MV-4-11 (cell line): ENCODE measurements around the gene STMP1.

Source experiments
- DNase-seq: peaks from one replicate; lab custom pipeline; 2025; lab: John Stamatoyannopoulos, UW

Gene STMP1

DNA sequence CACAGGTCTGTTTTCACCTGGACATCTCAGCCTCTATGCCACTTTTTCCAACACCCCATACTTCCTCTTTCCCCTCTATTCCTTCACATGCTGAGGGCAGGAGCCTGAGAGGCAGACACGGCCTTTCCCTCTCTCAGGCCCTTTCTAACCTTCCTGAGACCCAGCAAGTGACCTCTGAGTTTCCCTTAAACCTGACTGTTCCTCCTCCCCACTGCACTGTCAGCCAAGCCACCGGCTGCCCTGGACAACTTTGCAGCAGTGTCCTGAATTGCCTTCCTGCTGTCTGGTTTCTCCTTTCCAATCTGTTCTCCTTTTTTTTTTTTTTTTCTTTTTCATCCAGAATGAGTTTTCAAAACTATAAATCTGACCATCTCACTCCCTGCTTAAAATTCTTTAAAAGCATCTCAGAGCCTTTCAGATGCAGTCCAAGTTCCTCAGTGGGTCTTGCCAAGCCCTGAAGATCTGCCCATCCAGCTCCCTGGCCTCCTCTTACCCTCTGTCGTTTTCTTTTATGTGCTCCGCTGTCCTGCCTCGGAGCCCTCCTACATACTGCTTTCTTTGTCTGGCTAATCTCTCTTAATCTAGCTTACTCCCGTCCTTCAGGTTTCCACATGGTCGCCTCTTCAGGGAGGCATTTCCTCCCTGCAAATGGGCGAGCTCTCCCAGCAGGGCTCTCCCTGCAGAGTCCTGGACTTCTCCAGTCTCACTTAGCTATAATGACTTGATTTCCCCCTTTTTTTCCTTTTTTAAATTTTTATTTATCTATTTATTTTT, 35.1 kb downstream of the STMP1 start:
- no peak for DNase-seq

DNA sequence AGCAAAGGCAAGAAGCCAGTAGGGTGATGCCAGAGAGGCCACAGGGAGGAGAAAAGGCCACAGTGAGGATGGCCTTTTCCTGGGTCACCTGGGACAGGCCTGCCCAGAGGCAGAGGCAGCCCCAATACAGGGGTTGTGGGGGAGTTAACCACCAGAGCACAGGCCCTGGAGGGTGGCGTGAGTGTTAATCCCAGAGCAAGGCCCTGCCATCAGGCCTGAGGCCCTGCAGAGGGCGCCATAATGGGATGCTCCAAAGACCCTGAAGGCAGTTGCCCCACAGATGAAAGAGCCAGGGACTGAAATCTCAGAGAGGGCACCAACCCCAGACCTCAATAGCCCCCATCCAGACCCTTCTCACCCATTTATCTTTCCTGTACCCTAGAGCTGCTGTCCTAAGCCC, 41.8 kb downstream of the STMP1 start:
- no peak for DNase-seq

DNA sequence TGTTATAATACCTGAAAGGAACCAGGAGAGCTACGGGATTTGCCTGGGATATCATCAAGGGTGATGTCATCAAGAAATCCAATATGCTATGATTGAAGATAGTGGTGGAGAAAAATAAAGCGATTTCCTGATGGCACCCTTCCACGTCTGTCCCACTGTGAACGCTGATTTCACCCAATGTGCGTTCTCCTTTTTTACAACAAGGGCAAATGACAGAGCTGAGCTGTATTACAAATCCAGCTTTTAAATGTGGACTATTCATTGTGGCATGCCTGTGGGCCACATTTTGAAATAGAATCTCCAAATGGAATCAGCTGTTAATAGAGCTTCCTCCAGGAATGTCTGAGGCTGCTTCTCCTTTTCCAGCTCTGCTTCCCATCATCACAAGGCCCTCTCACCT, 42.4 kb downstream of the STMP1 start:
- no peak for DNase-seq

DNA sequence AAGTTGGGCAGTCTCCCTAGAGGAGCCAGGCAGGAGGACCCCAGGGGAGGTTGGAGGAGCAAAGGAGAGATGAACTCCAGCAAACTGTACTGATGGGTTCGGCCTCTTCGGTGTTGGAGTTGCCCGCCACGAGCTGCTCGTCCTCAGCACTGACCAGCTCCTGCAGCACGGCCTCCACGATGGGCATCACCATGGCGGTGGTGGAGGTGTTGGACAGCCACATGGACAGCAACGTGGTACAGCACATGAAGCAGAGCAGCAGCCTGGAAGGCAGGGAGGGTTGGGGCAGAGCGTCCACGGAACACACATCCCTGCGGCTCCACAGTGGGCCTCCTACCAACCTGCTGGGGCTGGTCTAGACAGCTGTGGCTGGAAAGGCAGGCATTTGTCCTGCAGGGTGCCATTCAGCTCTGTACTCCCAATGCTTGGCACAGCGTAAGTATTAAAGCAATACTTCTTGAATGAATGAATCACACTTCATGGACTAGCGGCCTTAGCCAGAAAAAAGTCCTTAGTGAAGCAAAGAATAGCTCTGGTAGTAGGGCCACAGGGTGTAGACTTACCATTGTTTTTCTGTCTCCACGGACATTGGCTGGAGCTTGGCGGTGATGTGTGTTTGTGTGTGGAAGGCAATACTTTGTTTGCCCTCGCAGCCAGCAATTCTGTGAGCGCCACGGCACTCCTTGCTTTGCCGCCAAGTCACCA, 43.9 kb downstream of the STMP1 start:
- no peak for DNase-seq

DNA sequence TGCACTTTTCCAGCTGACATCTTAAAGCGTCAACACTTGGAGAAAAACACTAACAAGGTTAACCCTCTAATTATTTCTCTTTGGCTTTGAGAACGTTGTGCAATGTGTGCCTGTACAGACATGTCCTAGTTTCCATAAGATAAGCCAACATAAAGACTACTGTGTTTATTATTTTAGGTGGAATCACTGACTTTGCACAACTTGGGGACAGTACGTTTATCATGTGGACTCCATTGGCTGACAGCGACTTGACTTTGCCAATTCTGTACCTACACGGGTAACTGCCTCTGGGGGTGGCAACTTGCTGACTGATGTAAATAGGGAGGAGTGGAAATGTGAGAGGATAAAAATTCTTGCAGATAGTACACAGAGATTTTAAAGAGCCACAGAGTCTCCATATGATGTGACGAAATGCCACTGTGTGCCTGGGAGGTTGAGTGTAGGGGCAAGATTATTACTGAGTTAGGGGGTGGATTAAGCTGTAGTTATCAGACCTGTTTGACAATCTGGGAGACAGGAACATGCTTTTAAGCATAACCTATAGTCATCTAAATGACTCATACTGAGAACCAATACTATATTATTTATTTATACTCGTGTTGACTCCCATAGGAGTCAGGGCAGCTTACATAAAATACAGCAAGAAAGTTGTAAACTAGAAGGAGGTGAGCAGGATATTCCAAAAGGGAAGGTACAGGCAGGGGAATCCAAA, 44.7 kb downstream of the STMP1 start:
- DNase-seq: no peak

DNA sequence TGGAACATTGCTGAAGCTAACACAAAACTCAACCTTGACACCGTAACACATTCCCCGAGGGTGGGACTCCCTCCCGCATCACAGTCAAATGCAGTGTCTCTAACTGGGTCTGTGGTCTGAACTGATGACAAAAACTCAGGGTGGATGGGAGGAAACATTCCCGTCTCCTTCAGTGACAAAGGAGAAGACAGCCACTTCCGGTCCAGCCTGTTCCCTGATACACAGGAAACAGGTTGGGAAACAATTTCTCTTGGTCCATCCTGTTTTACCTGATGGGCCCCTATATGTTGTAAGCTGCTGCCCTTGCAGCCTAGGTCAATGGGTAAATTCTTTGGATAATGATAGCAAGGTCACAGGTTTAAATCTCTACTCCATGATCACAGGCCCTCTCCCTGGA, 45.3 kb downstream of the STMP1 start:
- DNase-seq: no peak

DNA sequence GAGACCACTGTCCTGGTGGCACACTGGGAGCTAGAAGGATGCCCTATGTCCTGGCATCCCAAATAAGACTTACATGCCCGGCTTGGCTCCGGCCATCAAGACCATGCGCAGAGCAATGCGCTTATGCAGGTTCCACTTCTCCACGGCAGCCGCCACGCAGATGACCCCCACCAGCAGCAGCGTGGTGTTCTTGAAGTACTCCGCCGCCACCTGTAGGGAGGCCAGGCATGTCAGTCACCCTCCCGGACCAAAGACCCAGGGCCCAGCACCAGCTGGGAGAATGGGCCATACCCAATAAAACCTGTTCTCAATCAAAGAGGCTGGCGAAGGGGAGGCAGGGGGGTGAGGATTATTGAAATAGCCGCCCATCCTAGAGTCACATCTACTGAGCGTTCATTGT, 45.7 kb downstream of the STMP1 start:
- no peak for DNase-seq

DNA sequence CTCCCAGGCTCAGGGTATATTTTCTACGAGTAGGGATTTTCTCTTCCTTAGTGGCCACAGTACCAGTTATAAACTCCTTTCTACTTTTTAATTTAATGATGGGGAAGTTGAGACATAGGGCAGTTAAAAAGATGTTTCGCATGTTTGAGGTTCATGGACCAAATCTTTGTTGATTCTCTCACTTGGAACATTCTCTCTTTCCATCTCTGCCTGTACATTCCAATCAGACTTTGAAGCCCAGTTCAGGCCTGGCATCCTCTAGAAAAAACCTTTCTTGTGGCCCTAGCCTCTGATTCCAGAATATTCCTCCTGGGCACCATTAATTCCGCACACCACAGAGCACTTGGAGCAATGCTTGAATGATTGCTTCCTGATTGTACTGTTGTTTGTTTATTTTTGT, 47.2 kb downstream of the STMP1 start:
- DNase-seq: no peak

DNA sequence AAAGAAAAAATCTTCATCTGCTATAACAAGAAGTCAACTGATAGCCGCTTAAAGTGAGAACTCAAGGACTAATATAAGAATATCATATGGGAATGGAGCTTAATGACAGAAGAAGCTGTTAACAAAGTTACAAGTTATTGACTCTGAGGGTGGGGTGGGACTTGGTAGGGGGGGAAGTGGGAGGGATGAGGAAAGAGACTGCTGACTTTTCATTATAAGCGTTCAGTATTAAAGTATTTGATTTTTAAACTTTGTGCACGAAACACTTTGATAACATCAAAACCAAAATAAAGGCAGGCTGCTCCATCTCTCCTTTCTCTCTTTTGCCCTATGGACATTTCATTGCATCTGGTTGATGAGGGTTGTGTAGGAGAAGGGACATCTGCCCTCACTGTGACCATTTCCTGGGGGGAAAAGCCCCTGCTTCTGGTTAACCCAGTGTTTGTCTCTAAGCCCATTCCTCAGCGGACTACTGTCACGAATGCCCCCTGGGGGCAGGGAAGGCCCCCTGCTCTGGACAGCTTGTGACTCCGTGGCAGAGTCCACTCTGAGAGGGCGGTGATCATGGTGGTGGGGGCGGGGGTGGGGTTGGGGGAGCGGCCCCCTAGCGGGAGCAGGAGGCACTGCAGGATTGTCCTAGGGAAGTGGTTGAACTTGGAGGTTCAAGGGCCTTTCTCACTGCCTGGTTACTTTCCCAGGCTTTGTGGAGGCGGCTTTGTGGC, 48.3 kb downstream of the STMP1 start:
- peak; percentile 8 for DNase-seq

DNA sequence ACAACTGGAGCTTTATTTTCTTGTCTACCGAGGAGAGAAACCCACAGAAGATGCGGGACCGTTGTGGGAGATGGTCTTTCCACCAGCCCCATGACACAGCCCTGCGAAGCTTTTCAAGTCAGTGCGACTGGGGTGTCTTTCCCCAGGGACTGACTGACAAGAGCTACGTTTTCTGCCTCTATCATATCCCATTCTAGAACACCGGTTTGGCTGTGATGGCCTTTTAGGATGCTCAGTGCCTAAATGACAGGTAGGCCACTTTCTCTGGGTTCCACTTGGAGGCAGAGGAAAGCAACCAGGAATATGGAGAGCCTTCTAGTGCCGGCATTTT, 48.8 kb downstream of the STMP1 start:
- DNase-seq: no peak

DNA sequence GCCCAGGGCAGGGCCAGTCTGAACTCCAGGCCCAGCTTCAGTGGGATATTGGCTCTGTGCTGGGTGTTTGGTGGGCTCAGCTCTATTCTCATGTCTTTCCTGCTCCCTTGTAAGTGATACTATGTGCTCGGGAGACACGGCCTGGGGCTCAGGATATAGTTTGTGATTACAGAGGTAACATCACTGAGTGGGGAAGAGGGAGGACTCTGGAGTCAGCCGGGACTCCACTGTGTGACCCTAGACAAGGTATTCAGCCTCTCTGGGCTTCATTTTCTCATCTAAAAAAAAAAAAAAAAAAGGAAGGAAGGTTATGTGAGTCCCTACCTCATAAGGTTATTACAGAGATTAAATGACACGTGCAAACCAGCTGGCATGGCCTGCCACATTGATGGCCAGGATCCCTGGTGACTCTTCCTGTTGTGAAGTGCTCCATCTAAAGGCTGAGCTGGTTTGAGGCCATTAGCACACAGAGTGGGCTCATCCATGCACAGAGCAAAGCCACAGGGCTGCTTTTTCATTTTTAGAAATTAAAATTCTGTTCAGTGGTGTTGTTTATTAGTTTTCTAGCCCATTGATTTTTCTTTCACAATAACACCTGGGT, 50.0 kb downstream of the STMP1 start:
- DNase-seq: no peak

DNA sequence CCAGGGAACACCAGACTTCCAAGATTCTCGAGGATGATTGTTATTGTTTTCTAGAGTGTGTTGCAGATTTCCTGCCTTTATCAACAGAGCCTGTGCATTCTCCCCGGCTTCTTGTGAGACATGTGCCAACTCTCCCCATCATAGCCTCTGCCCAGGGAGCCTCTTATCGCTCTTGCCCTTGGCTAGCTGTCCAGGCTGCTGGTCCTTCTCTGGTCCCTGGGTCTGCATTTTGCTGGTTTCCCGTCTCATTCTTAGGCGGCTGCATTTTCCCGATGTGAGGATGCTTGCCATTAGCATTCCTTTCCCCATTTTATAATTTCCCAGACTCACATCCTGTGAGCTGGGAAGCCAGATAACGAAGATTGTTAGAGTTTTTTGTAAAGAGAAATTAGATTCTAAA, 50.5 kb downstream of the STMP1 start:
- no peak for DNase-seq

DNA sequence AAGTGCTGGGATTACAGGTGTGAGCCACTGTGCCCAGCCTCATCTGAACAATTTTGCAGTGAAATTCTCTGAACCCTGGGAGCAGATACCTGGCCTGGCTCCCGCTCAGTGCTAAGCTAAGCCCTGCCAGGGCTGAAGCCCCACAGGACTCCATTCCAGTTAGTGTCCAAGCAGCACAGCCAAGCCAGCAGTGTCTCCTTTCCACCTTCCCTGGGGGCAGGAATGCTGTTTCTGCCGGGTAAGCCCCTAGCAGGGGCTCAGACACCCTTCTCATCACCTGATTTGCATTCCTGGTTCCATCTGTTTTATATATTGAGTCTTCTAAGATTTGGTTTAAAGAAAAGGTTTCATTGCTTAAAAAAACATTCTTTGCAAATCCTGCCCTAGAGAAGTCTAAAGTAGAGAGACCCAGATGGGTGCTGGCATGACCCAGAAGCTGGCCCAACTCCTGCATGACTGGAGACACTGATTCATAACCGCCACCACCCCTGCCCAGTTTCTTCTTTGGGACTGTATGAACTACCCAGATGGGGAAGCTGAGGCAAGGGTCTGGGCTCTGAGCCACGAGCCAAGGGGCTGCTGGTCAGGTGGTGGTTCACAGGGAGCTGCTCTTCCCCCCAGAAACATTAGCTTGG, 51.6 kb downstream of the STMP1 start:
- DNase-seq: no peak

DNA sequence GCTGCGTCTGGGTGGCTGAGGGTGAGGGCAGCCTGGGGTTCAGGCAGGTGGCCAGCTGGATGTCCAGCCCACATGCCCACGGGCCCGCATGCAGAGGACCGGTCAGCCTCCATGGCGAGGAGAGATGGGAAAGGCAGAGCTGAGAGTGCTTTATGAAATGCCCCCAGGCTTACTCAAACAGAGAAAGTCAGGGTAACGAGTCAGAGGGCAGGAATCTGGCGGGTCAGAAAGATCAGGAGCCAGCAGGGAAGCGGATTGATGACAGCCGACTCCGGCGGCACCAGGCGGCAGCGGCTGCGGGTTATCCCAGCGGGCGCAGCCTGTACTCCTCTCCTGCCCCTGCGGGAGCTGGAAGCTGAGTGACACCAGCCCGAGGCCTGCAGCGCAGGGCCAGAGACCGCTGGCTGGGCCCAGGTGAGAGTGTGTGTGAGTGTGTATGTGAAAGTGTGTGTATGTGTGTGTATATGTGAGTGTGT, 52.3 kb downstream of the STMP1 start:
- DNase-seq: no peak

DNA sequence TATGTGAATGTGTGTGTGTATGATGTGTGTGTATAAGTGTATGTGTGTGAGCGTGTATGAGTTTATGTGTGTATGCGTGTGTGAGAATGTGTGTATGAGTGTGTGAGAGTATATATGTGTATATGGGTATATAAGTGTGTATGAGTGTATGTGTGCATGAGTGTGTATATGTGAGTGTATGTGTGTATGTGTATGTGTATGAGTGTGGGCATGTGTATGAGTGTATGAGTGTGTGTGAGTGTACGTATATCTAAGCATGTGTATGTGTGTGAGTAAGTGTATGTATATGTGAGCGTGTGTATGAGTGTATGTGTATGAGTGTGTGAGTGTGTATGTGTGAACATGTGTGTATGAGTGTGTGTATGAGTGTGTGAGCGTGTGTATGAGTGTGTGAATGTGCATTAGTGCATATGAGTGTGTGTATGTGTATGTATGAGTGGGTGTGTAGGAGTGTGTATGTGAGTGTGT, 52.8 kb downstream of the STMP1 start:
- no peak for DNase-seq

DNA sequence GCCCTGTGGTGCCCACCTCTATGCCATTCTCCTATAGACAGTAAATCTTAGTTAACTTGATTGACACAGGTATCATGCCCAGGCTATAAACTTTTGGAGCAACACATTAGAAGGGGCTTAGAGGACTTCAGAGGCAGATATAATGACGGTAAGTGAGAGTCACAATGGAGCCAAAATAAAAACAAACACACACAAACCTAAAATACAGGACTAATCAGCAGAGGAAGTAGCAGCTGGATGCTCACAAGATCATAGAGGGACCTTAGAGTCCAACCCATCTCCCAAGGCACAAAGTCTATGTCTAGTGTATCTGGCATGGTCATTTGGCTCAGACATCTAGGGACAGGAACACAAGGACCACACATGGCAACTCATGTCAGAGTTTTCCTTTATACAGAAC, 53.4 kb downstream of the STMP1 start:
- no peak for DNase-seq

DNA sequence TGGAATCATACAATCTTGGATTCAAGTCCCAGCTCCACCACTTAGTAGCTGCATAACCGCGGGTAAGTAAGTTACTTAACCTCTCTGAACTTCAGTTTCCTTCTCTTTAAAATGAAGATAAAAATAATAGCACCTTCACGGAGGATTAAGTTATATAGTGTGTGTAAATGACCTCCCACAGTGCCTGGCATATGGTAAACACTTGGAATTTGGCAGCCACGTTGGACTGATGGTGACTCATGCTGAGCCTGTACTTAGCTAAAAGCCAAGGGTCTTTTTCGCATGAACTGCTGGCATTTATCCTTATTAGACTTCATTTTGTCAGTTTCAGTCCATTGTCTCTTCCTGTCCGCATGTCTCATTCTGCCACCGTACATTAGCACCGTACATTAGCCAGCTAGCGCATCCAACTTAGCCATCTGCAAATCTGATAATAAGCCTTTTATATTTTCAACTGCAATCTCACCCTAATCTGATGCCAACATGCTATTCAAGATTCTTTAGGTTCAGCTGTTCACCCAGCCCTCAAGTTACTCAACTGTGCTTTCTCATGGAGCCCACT, 54.4 kb downstream of the STMP1 start:
- no peak for DNase-seq

DNA sequence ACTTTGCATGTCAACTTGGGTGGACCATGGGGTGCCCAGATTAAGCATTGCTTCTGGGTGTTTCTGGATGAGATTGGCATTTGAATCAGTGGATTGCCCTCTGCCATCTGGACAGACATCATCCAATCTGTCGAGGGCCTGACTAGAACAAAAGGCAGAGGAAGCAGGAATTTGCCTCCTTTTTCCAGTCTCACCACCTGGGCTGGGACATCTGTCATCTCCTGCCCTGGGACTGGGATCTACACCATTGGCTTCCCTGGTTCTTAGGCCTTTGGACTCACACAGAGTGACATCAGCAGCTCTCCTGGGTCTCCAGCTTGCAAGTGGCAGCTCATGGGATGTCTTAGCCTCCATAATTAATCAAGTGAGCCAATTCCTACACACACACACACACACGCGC, 55.4 kb downstream of the STMP1 start:
- no peak for DNase-seq

DNA sequence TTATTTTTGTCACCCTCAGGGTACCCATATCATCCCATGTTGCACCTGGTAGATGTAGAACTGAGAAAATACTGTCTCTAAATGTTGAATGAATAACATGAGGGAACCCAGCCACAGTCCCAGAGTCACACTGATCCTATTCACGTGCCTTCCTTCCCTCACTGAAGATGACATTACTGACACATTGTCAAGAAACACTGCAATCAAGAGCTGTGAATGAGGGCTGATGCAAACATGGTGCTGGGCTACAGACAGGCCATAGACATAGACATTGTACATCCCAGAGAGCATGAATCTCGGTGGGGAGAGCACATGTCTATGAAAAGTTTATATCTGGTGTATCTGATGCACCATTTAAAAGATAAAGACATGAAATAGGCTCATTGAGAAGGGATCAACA, 55.9 kb downstream of the STMP1 start:
- DNase-seq: no peak

DNA sequence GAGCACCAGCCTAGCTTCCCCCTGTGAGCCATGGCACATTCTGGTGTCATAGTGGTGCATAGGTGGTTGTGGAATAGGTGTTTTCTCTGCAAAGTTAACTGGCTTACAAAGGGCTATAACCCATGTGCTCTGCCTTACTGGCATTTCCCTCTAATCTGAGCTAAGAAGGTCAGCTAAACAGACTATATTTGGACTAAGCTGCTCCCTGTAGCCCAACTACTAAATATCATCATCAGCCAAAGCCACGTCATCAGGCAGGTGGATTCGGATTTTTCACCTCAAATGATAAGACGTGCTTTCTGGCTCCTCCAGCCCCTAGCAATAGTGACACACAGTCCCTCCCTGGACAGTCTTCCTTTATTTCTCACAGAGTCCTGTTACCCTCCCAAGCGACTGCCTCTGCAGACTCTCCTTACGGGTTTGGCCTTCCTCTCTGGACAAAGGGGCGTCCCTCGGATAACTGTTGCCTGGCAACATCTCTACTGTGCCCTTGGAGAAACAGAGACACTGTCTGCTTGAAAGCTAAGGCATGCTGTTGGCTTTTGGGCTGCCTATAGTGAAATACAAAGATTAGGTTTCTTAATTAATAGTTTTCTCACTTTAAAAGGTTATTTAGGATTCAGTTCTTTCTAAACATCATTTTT, 56.6 kb downstream of the STMP1 start:
- no peak for DNase-seq

DNA sequence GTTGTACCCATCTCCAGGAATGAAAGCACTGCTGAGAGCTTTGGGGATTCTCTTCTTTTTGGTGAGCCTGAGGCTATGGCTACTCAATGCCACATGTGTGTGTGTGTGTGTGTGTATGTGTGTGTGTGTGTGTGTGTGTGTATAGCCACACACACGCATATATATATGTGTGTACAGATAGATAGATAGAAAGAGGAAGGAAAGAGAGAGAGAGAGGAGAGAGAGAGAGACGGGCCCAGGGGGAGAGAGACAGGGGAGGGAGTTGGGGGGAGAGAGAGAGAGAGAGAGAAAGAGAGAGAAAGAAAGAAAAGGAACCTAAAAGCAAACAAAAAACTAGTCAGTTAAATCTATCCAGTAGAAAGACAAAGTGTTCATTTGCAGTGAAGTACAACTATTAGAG, 57.4 kb downstream of the STMP1 start:
- peak; percentile 32 for DNase-seq
